ENCODE data around the gene TEX26.
A peak's percentile ranks its signal among the peaks of the same experiment; 100 is the strongest.

Gene TEX26

GRCh38 chr13:30976025-30976424, 43.6 kb downstream of the TEX26 start:
- no peak for DNase-seq (ENCODE audit: low read depth)

DNA sequence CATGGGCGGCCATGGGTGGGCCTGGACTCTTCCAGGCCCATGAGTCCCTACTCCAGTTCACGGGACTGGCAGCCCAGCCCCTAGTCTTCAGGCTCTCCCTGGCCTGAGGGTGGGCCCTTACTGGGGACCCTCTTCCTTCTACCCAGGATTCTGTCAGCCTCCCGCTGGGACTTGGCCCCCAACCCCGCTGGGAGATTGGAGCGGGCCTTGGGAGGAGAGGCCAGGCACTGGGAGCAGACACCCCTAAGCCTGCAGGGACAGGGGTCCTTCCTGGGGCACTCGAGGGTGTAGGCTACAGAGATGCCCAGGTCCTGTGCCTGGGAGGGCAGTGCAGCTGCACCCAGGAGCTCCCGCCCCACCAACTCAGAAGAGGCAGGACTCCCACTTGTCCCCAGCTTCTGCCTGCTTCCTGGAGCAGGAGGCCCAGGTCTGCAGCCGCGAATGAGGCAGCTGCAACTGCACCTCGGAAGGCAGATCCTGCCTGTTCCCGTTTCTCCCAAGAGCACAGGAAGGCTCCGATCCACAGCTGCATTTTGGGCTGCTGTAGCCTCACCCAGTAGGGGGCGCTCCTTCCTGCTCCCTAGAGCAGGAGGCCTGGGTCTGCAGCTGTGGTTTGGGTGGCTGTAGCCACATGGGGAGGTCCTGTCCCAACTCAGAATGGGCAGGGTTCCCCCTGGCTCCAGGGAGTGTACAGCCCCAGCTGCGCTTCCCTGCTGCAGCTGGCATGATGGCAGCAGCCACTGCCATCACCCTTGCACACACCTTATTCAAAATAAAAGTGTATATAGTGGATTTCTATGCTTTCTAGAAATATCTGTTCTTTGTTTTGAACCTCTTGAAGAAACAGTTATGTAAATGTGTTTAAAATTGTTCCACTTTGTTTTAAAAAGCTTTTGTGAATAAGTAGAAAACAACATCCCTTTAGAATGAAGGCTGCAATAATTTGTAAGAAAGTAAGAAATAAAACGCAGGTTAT, 46.8 kb downstream of the TEX26 start:
- peak; percentile 12 for DNase-seq (ENCODE audit: low read depth)

- DNase-seq (ENCODE audit: low read depth): no peak
Observed at GRCh38 chr13:30982506-30982905, 50.0 kb downstream of the TEX26 start.

DNA sequence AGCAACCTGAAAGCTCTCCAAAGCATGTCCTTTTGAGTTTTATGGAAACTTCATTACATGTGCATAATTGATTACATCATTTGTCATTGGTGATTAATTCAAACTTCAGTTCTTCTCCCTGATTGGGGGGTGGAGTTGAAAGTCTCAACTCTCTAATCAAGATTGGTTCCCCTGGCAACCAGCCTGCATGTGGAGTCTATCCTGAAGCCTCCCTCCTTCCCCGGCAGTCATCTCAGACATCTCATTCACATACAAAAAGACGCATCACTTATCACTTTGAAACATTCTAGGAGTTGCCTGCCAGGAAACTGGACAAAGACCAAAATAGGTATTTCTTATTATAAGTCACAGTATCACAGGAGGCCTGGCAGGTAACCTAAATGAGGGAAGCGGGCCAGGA, 50.5 kb downstream of the TEX26 start:
- DNase-seq (ENCODE audit: low read depth): no peak

GRCh38 chr13:30983431-30983830, 51.0 kb downstream of the TEX26 start:
- DNase-seq (ENCODE audit: low read depth): no peak

GRCh38 chr13:30984620-30985019, 52.2 kb downstream of the TEX26 start:
- no peak for DNase-seq (ENCODE audit: low read depth)

DNA sequence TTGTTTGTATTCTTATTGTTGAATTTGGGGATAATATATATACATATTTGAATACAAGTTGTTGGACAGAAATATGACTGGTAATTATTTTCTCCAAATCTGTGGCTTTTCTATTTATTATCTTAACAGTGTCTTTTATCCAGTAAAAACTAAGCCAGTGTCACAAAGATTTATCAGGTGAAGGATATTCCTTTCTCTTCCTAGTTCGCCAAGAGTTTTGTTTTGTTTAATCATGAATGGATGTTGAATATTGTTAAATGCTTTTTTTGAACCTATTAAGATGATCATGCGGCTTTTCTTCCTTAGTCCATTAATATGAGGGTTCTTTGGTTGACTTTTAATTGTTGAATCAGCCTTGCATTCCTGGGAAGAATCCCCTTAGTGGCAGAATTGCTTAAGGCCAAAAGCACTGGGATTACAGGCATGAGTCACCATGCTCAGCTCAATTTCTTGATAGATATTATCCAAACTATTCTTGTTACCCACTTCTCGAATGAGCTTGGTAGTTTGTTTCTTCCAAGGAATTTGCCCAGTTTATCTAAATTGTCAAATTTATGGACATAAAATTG, 53.3 kb downstream of the TEX26 start:
- no peak for DNase-seq (ENCODE audit: low read depth)

GRCh38 chr13:30991184-30991583, 58.7 kb downstream of the TEX26 start:
- no peak for DNase-seq (ENCODE audit: low read depth)

GRCh38 chr13:30991922-30992321, 59.5 kb downstream of the TEX26 start:
- DNase-seq (ENCODE audit: low read depth): no peak

DNA sequence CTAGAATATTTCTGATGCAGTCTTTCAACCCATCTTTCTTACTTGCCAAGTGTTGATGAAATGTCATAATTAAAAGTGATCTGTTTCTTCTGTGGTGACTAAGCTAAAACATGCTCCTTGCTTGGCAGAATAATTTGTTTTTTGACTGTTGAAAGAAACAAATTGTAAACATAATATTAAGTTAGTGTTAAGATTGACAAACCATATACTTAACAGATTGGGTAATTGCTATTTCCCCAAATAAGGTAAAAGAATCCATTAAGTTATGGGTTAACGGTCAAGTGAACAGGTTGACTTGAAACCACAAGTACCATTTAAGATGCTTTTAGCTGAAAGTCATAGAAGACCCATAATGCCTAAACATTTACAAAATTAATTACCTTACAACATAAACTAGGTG, 62.9 kb downstream of the TEX26 start:
- no peak for DNase-seq (ENCODE audit: low read depth)

DNA sequence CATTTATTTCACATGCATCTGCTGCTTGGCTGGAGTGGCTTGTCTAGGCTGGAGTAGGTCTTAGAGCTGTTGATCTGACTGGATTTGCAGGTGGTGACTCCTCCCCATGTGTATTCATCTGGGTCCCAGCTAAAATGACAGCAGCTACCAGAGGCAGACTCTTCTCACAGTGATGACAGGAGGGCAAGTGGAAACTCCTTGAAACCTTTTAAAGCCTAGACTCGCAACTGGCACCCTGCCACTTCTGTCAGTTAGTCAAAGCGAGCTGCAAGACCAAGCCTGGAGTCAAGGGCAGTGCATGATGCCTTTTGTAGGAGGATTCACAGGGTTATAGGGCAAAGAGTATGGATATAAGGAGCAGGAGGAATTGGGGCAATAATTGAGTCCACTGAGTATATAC, 65.2 kb downstream of the TEX26 start:
- DNase-seq (ENCODE audit: low read depth): no peak

GRCh38 chr13:30998136-30999088, 66.0 kb downstream of the TEX26 start:
- DNase-seq (ENCODE audit: low read depth): no peak

GRCh38 chr13:31000889-31001288, 68.4 kb downstream of the TEX26 start:
- no peak for DNase-seq (ENCODE audit: low read depth)

DNA sequence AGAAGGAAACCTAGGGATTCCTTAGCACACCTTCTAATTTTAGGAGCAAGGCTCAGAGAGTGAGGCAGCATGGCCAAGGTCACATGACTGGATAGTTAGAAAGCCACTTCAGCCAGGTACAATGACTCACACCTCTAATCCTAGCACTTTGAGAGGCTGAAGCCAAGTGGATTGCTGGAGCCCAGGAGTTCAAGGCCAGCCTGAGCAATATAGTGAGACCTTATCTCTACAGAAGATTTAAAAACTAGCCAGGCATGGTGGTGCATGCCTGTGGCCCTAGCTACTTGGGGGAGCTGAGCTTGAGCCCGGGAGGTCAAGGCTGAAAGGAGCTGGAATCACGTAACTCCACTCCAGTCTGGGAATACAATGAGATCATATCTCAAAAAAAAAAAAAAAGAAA, 69.2 kb downstream of the TEX26 start:
- no peak for DNase-seq (ENCODE audit: low read depth)

DNA sequence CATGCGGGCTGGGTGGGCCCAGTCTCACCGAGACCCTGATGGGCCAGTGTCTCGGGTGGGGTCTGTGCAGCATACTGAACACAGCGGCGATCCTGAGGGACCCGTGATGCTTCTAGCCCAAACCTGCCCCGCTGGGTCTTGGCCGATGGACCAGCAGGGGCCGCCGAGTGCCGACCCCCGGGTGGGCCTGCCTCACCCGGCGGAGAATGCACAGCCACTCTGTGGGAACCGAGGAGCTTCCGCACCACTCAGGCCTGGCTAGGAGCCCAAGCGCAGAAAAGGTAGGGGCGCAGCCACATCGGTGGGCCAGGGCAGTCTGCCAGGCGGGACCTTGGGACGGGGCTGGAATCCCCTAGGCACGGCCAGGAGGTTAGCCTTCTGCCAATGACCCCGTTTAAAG, 72.6 kb downstream of the TEX26 start:
- no peak for DNase-seq (ENCODE audit: low read depth)

- DNase-seq (ENCODE audit: low read depth): no peak
Observed at GRCh38 chr13:31007417-31007816, 75.0 kb downstream of the TEX26 start.

GRCh38 chr13:31008400-31009115, 76.1 kb downstream of the TEX26 start:
- no peak for DNase-seq (ENCODE audit: low read depth)

DNA sequence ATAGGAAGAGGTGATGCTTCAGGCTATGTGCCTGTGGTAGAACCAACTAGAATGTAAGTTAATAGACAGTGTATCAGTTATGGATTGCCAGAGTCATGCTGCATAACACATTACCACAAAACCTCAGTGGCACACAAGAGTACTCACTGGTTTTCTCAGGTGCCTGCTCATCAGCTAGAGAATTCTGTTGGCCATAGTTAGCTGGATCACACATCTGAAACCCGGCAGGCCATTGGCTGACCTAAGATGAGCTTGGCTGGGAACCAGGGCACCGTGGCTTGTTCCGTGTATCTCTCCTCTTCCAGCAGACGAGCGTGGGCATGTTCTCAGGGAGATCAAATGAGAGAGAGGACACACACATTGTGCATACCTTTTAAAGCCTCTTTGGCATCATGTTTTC, 76.7 kb downstream of the TEX26 start:
- no peak for DNase-seq (ENCODE audit: low read depth)

- no peak for DNase-seq (ENCODE audit: low read depth)
Observed at GRCh38 chr13:31010296-31010695, 77.8 kb downstream of the TEX26 start.

DNA sequence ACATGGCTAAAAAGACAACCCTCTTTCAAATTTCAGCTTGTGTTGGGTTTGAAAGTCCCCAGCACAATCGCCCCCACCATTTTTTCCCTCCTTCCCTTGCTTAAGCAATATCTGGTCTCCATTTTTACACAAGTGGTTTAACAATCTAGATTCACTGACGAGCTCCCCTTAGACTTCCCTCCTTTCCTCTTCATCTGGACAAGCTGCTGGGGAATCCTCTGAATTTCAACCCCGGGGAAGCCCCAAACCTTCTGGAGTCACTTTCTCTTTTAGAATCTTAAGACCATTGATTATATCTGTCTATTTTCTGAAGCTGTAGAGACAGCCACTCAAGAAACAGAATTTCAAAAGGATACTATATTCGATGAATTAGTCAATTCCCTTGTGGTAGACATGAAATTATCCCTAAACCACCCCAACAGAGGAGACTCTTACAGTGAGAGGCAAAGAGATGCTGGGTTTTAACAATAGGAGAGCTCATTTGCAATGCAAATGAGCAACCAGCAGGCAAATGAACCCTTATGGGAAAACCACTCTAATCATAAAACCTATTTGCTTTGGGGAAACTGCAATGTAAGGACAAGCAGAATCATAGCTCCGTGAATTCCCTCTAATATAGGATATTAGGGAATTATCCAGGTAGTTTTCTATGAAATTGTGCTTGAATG, 78.9 kb downstream of the TEX26 start:
- no peak for DNase-seq (ENCODE audit: low read depth)

Measured in stimulated activated CD8-positive, alpha-beta memory T cell treated with anti-CD3 and anti-CD28 coated beads, Interleukin-12 subunit alpha, Interleukin-12 subunit beta, amount 100 ng/mL, for 1 hour (primary cell).